K562 (cell line): Measurements from ENCODE around the gene LY6G6C. TPM values are rescaled to one million over a fixed set of nuclear protein-coding genes. Genes with fewer than 3 reads are reported as not detected.
A peak's percentile ranks its signal among the peaks of the same experiment; 100 is the strongest.

Experiments used
- KAT2B ChIP-seq: IDR thresholded peaks from one replicate; pipeline ENCODE4 v1.6.1; 2012; ENCODE audit warnings: low read depth, mild to moderate bottlenecking, control low read depth, inconsistent platforms, low read length, moderate library complexity
- LEF1 ChIP-seq: fragments of 450-650 bp; IDR thresholded peaks from 2 replicates; pipeline ENCODE4 v1.6.1; 2016; ENCODE audit warnings: mild to moderate bottlenecking
- MAFK ChIP-seq: IDR thresholded peaks from 2 replicates; pipeline ENCODE4 v1.6.1; 2011; ENCODE audit warnings: low read length, improper control_type of control experiment
- POLR3G ChIP-seq: IDR thresholded peaks from 2 replicates; pipeline ENCODE4 v1.6.1; 2011; ENCODE audit not compliant: insufficient read length, insufficient replicate concordance; ENCODE audit errors: extremely low read depth
- STAT5B ChIP-seq: fragments of 250-450 bp; sonication (Bioruptor Pico); IDR thresholded peaks from 2 replicates; pipeline ENCODE4 v1.8.0; 2021; ENCODE audit warnings: mild to moderate bottlenecking, inconsistent platforms
- ZKSCAN8 ChIP-seq: fragments of 200-800 bp; sonication (Bioruptor generic); IDR thresholded peaks from 2 replicates; pipeline ENCODE4 v1.6.1; 2016; ENCODE audit warnings: missing genetic modification characterization, missing compliant biosample characterization
- ZNF232 ChIP-seq: sonication (generic); formaldehyde crosslinking; IDR thresholded peaks from 2 replicates; pipeline ENCODE4 v1.8.0; 2022; ENCODE audit warnings: mild to moderate bottlenecking, missing genetic modification reagents
- ZNF354B ChIP-seq: fragments of 250-450 bp; sonication (Bioruptor Pico); IDR thresholded peaks from 2 replicates; pipeline ENCODE4 v1.4.0; 2020
- ZNF57 ChIP-seq: fragments of 450-650 bp; formaldehyde crosslinking; IDR thresholded peaks from 2 replicates; pipeline ENCODE4 v1.4.0; 2020; ENCODE audit warnings: mild to moderate bottlenecking, moderate library complexity
- polyA plus RNA-seq, 8 experiments: library from polyadenylated mRNA; depleted of rRNA in 4 of 8; stranded (reverse) in 5 of 8; unstranded in 3 of 8; fragments of >200 nt; fragmentation: Nextera tagmentation in 2 of 8; fragmentation: Illumina TruSeq in 1 of 8; extraction: Ambion mirVana in 2 of 8; extraction: Trizol in 1 of 8; gene quantifications; 2 replicates each; pipeline versions ENCODE4 v1.2.1 to v1.2.3, GENCODE V29; 2011 to 2014; ENCODE audit warnings: inconsistent platforms in 1 of 8, missing spikeins in 1 of 8
- total RNA-seq, 7 experiments: library from RNA; depleted of rRNA in 6 of 7; stranded (reverse); fragments of >200 nt in 6 of 7; fragmentation: Illumina TruSeq in 2 of 7; extraction: Trizol in 2 of 7; gene quantifications; 2 replicates each; pipeline versions ENCODE4 v1.2.1 to v1.2.3, GENCODE V29; 2011 to 2021; ENCODE audit warnings: low replicate concordance in 1 of 7
- TF ChIP-seq, protein P1 (sequence below): fragments of 150-350 bp; IDR thresholded peaks from 2 replicates; pipeline ENCODE4 v1.6.1; 2014; ENCODE audit warnings: low read depth, mild to moderate bottlenecking, low read length, borderline replicate concordance
- TF ChIP-seq, protein P2 (sequence below): sonication (generic); formaldehyde crosslinking; IDR thresholded peaks from 2 replicates; pipeline ENCODE4 v1.8.1; 2022; ENCODE audit warnings: missing genetic modification reagents
- TF ChIP-seq, protein P3 (sequence below): IDR thresholded peaks from 2 replicates; pipeline ENCODE4 v1.6.1; 2011; ENCODE audit not compliant: insufficient read length; ENCODE audit errors: extremely low read depth

The LY6G6C gene
- total and polyA plus RNA-seq, 9 of the 15 experiments (the other 6 are each of a cell fraction or from before 2014, with no cell fraction given) = 0.06 to 0.20 TPM; not detected in 7

GRCh38 chr6:31736021-31736767 lies 14.6 kb upstream of the LY6G6C start, which contains the start of gene CLIC1 (continued):
- TF ChIP-seq, protein P1, sequence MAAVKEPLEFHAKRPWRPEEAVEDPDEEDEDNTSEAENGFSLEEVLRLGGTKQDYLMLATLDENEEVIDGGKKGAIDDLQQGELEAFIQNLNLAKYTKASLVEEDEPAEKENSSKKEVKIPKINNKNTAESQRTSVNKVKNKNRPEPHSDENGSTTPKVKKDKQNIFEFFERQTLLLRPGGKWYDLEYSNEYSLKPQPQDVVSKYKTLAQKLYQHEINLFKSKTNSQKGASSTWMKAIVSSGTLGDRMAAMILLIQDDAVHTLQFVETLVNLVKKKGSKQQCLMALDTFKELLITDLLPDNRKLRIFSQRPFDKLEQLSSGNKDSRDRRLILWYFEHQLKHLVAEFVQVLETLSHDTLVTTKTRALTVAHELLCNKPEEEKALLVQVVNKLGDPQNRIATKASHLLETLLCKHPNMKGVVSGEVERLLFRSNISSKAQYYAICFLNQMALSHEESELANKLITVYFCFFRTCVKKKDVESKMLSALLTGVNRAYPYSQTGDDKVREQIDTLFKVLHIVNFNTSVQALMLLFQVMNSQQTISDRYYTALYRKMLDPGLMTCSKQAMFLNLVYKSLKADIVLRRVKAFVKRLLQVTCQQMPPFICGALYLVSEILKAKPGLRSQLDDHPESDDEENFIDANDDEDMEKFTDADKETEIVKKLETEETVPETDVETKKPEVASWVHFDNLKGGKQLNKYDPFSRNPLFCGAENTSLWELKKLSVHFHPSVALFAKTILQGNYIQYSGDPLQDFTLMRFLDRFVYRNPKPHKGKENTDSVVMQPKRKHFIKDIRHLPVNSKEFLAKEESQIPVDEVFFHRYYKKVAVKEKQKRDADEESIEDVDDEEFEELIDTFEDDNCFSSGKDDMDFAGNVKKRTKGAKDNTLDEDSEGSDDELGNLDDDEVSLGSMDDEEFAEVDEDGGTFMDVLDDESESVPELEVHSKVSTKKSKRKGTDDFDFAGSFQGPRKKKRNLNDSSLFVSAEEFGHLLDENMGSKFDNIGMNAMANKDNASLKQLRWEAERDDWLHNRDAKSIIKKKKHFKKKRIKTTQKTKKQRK = no peak
- no peak for TF ChIP-seq KAT2B
- TF ChIP-seq ZKSCAN8 (CRISPR knock-in tag) = no peak
- no peak for TF ChIP-seq LEF1
- TF ChIP-seq, protein P2, sequence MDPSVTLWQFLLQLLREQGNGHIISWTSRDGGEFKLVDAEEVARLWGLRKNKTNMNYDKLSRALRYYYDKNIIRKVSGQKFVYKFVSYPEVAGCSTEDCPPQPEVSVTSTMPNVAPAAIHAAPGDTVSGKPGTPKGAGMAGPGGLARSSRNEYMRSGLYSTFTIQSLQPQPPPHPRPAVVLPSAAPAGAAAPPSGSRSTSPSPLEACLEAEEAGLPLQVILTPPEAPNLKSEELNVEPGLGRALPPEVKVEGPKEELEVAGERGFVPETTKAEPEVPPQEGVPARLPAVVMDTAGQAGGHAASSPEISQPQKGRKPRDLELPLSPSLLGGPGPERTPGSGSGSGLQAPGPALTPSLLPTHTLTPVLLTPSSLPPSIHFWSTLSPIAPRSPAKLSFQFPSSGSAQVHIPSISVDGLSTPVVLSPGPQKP (CRISPR knock-in tag) = no peak
- TF ChIP-seq ZNF354B (CRISPR knock-in tag) = no peak
- TF ChIP-seq POLR3G = no peak
- TF ChIP-seq ZNF57 (CRISPR knock-in tag) = 0 out of 2 replicates have a peak, but pooled peaks have one; percentile 5
- TF ChIP-seq MAFK = peak; percentile 64
- no peak for TF ChIP-seq STAT5B (CRISPR knock-in tag)
- peak; percentile 95 for TF ChIP-seq ZNF232 (CRISPR knock-in tag)
- TF ChIP-seq, protein P3, sequence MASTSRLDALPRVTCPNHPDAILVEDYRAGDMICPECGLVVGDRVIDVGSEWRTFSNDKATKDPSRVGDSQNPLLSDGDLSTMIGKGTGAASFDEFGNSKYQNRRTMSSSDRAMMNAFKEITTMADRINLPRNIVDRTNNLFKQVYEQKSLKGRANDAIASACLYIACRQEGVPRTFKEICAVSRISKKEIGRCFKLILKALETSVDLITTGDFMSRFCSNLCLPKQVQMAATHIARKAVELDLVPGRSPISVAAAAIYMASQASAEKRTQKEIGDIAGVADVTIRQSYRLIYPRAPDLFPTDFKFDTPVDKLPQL = no peak
